GM19351 (cell line): ENCODE measurements around the gene COPS2.
"Not testable (repeated sequence)": the region's sequence is repeated elsewhere in the genome, so short reads cannot be mapped to it uniquely, and the experiment has no call there.

Source experiments
- ATAC-seq: cut with Tn5 transposase; IDR thresholded peaks from one replicate; pipeline ENCODE4 v1.9.1; 2021; ENCODE audit warnings: mild to moderate bottlenecking, moderate library complexity; ENCODE audit not compliant: unreplicated experiment

COPS2 gene

DNA sequence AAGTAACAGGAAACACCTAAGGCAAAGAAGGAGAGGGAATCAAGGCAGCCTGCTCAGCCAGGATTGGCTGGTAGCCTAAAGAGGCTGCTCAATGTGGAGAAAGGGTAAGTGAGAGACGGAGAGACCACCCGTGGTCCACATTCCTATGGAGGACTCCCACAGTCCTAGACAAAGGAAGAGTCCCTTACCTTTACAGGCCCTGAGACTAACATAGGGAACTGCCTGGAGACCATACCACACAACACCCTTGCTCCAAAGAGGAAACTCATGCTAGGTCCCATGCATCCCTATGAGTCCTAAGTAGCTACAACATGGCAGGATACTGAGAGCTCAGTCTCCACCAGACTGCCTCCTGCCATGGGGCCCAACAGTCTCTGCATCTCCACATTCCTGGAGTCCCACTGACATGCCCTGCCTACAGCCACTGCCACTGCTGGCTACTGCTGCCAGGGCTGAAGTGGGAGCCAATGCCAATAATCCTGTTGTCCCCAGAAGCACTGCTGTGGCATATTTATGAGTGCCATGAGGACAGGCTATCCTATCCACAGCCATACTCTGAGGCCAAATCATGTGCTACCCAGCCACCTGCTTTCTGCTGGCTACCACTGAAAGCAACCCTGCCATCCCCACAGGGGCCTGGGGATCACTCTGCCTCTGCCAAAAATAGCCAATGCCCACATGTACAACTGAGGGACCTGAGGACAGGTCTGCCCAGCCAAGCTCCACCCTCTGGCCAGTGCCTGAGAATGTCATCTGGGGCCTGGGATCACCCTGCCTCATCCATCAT lies 45.0 kb downstream of the COPS2 start:
- ATAC-seq: no peak

DNA sequence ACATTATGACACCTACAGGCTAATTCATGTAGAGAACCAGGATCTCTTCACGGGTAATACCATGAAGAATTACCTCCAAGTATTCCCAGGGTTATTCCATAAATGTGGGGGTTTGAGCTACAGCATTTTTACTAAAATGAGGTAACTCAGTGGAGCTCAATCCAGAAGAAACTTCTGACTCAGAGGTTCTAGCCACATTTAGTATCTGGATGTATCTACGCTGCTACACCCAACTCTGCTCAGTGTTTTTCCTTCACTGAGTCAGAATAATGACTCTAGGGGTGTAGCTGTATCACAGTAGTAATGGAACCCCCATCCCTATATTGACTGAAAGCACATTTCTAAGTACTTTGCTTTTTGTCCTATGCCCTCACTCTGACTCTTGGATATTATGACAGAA lies 52.4 kb downstream of the COPS2 start:
- no peak for ATAC-seq

DNA sequence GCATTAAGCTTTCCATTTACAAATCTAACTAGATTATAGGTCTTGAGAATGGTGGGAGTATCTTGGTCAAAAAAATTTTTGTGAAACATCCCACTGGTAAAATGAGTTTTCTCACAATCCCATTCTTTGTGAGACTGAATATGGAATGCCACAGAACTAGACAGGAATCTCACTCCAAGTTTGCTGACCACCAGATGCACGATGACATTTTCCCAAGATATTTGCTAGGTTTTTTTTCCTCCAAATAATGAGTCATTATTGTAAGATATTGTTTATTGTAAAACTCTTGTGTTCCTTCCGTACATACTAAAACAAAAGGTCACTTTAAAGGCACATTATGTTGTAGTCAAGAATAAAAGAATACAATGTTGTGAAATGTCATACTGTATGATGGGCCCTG lies 53.9 kb downstream of the COPS2 start:
- no peak for ATAC-seq

DNA sequence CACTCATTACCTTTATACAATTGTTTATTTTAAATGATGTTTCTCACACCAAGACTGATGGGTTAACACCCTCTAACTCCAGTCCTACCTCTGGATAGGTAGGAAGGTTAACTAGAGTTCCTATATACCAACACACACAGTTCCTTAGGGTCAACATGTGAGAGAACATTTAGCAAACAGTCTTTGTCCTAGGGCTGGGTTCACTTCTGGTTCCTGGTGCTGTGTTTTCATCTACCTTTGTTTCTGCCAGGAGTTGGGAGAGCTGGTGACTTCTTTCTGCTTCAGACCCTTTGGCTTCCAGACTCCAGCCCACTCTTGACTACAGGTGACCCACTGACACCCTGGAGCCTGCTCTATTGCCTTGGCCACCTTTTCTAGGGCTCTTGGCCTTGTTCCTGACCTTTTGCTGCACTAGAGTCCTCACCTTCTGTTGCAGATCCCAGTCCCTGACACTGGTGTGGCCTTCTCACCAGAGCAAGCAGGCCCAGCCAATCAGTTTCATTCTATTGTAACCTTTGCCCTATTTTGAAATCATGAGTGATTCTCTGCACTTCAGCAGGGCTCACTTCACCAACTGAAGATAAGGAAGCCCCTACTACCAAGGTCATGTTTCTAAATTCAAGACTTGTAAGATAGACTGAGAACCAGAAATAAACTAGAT lies 59.2 kb downstream of the COPS2 start:
- no peak for ATAC-seq

DNA sequence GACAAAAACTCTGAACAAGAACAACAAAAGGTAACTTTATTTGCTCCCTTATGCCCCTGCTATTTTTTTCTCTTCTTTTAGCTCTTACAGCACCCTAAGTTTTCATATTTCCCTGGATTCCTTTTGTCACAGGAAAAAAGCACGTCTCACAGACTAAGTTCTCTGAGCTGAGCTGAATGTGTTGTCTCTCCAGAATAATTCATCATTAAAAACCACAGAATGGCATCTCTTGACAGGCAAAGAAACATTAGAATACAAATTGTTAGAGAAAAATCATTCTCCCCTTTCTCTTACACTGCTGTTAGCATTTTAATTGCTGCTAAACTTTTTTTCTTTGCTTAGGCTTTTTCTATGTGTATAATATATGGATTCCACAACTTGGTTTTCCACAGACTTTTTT lies 60.5 kb downstream of the COPS2 start:
- no peak for ATAC-seq

DNA sequence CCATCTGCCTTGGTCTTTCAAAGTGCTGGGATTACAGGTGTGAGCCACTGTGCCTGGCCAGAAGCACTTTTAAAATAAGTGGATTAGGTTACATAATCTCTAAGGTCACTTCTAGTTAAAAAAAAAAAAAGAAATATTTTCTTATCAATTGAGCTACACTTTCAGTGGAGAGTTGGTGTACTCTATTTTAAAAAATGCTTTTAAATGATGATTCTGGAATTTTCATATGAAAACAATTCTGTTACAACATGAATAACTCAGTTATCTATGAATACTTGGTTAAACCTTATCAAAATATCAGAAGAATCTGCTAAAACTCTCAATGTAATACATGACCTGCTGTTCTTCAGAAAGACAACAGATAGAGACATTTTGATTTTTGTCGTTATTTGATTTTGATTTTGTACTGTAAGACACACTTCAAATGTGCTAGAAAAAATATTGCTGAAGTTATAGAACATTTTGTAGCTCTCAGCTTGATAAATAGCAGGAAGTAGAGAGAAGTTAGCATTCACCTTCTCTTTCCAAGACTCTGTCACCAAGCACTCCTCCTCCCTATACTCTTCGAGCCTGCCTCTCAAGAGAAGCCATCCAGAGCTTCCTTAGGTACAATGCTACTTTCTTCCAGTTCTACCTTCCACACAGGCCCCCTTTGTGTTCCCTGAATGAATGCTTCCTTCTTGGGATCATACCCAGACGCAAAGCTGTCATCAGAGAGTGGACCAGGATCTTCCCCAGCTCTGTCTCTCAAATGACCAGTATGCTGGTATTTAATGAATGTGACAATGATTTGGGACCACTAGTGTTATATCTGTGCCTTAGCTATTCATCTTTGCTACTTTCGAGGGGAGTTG lies 61.9 kb downstream of the COPS2 start:
- no peak for ATAC-seq

DNA sequence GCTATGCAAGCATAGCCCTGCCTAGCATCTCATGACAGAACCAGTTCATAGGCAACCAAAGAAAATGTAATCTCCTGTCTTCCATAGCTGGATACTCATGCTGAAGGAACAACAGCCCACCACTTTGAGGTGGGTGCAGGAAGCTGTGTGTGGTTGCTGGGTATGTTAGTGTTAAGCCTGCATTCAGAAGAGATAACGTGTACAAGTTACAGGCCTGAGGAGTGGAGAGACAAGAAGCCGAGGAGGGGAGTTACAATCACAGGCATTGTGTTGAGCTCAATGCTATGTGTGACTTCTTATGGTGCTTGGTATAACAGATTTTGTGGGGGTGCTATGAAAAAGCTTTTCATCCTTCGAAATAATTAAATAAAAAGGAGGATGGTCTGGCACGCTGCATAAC lies 66.4 kb downstream of the COPS2 start:
- ATAC-seq: no peak

DNA sequence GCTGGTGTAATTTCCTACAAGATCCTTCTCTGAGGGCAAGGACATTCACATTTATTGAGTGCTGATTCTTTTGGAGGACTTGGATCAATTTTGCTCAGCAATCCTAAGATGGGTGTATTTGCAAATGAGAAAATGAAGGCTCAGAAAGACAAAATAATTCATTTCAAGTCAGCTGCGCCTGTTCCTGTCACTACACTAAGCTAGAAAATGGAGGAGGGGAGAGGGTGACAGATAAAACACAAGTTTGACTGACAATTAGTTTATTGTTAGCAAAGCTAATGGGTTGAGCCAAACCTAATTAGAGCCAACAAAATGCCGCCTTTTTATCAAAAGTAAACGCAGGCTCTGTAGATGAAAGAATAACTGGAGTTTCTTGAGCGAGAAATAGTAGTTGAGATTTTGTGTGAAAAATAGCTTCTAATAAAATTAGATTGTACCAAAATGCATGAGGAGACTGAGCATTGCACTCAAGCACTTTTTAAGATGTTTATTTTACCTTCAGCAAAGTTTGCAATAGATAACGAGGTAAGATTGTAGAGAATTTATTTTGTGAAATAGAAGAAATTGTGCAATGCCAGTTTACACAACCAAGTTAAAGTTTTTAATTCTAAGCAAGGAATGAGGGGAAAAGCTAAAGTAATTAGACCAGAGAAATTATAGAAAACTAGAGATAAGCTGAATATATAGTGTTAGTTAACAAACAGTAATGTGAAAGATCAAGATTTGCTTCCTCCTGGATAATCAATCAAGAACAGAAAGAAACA lies 69.5 kb downstream of the COPS2 start:
- ATAC-seq: no peak

DNA sequence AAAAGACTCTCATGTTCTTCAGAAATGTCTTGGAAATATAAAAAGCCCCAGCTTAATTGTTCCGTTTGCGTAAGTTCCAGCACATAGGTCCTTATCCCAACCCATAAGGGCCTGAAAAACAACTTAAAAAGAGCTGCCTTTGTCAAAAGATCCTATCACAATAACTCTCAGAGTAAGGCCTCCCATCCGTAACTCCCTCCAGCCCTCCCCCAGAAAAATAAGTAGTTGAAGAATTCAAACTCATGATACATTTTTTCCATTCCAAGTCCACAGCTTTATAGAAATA lies 71.2 kb downstream of the COPS2 start:
- ATAC-seq: no peak

DNA sequence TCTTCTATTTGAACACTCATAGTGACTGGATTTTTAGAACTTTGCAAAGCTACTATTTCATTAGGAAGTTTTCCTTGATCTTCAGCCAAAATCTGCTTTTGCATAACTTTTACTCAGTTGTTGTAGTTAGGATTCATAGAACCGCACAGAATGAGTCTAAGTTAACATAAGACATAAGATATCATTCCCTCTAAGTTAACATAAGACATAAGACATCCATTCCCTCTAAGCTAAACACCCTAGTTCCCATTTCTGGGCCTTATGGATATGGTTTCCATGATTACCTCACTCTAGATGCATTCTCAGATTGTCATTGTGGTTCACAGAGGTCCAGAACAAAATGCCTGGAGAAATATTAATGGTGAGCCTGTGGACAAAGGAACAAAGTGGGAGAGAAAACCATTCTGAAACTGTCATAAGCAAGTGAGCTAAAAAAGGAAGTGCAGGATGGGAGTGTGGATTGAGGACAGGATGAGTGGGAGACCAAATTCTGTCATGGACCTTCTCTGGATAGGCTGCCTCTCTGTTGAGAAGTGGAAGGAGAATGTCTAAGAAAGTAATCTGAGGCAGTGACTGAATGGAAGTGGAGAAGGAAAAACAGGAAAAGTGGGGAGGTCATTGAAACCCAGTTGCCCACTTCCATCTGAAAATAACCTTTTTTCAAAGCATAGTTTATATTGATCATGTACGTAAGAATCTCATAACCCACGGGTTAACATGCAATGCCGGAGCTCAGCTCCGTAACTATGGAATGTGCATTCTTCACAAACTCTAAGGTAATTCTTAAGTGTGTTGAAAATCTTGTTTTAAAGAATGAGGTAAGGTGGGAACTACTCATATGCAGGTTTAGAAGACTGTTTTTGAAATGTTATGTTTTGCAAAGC lies 71.8 kb downstream of the COPS2 start:
- no peak for ATAC-seq

DNA sequence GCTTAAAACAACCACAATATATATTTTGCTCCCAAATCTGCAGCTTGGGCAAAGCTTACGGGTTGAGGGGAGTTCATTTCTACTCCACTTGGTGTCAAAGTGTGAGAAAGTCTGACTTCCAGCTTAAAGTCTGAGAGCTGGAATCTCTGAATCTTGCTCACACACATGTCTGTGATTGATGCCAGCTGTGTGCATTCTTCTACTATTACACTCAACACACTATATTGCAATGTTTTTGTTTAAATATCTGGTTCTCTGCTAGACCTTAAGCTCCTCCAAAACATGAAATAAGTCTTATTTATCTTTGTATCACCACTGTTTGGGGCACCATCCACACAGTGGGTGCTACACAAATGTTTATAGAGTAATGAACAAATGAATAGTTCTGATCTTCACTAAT lies 72.4 kb downstream of the COPS2 start:
- no peak for ATAC-seq

DNA sequence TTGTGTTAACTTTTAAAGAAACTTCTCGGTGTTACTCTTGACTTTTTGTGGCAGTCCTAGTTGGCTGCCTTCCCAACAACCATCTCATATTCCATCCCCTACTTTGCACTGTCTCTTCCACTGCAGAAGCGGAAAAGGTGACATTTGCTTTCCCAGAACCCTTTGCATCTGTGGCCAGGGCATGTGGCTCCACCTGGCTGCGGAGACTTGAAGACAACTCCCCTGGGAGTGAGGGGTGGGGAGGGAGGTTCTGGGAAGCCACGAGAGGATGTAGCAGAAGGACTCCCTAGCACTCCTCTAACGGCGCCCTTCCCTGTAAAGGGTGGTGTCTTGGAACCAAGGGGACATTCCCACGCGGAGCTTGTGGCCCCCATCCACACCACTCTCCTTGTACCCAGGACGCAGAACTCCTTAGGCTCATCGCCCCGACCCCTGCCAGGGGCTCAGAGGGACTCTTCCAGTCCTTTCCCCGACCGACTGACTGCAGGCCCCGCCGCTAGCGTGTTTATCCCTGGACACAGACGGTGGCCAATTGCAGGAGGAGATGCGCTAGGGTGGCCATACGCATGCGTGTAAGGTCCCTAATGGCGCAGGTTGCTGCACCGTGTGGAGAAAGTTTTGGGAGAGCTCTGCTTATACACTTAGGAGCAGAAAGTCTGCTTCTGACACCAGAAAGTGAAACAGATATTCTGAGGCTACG lies 75.9 kb downstream of the COPS2 start:
- ATAC-seq: no peak

DNA sequence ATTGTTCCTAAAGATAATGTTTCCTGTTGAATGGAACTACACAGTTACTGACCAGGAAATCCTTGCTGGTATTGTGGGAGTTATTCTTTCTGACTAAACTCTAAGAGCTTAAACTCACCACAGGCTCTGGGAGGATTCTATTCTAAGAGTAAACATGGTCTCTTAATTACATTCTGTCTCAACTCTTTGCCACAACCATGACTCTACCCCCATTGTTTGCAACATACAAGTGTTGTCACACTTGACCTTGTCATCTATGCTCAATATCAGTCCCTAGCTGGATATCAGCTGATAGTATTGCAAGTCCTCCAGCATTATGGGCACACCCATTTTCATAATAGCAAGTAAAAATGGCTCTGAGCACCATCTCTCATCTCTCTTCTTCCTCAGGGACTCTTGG lies 79.5 kb downstream of the COPS2 start:
- ATAC-seq: no peak

DNA sequence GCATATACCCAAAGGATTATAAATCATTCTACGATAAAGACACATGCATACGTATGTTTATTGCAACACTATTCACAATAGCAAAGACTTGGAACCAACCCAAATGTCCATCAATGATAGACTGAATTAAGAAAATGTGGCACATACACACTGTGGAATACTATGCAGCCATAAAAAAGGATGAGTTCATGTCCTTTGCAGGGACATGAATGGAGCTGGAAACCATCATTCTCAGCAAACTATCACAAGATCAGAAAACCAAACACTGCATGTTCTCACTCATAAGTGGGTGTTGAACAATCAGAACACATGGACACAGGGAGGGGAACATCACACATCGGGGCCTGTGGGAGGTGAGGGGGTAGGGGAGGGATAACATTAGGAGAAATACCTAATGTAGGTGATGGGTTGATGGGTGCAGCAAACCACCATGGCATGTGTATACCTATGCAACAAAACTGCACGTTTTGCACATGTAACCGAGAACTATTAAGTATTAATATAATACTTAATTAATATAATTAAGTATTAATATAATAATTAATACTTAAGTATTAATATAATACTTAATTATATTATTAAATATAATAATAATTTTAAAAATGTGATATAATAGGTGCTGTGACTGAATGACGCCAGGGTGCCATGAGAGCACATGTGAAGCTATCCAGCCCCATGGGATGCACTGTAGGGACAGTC lies 80.7 kb downstream of the COPS2 start:
- not testable (repeated sequence) for ATAC-seq
